Neutrophil (primary cell): ENCODE measurements around the gene ARNT2.

Source experiments
- H3K27ac ChIP-seq: fragments of 200-600 bp; sonication (generic); 2 replicates; pipeline ENCODE4 v1.5.1; 2016; ENCODE audit warnings: mild to moderate bottlenecking, moderate library complexity
- H3K27me3 ChIP-seq: fragments of 200-600 bp; sonication (generic); 2 replicates; pipeline ENCODE4 v1.6.0; 2016; ENCODE audit warnings: mild to moderate bottlenecking
- H3K36me3 ChIP-seq: fragments of 200-600 bp; sonication (generic); 2 replicates; pipeline ENCODE4 v1.5.1; 2017
- H3K4me1 ChIP-seq, 2 experiments: fragments of 200-600 bp in 1 of 2; sonication (generic) in 1 of 2; 1 replicate in 1 of 2; 2 replicates in 1 of 2; pipeline versions ENCODE4 v1.5.1 to v1.6.1; 2013 to 2016; ENCODE audit warnings: low read depth in 1 of 2, low read length in 1 of 2, mild to moderate bottlenecking in 1 of 2, moderate library complexity in 1 of 2; ENCODE audit not compliant: control insufficient read depth in 1 of 2, insufficient read depth in 1 of 2
- H3K4me3 ChIP-seq, 2 experiments: fragments of 200-600 bp in 1 of 2; sonication (generic) in 1 of 2; 1 replicate in 1 of 2; 2 replicates in 1 of 2; pipeline ENCODE4 v1.5.1; 2013 to 2016; ENCODE audit warnings: low read depth in 1 of 2, low read length in 1 of 2, mild to moderate bottlenecking in 1 of 2, moderate library complexity in 1 of 2
- H3K9me3 ChIP-seq: fragments of 200-600 bp; sonication (generic); 2 replicates; pipeline ENCODE4 v1.5.1; 2016
- CTCF ChIP-seq: fragments of 200-600 bp; sonication (generic); IDR thresholded peaks from 2 replicates; pipeline ENCODE4 v1.5.1; 2016; ENCODE audit warnings: antibody characterized with exemption

Gene ARNT2

GRCh38 chr15:80568298-80568697 is 164.1 kb downstream of the ARNT2 start:
- no peaks in the 10 kb centered on the region for H3K4me1 ChIP-seq
- no peak for TF ChIP-seq CTCF
- H3K27ac ChIP-seq: no peak overlapping the region
- H3K4me3 ChIP-seq: no peak overlapping the region
- H3K9me3 ChIP-seq: no peaks in the 10 kb centered on the region
- no peaks in the 10 kb centered on the region for H3K36me3 ChIP-seq
- H3K27me3 ChIP-seq: peaks cover 5% of the 10 kb centered on the region

DNA sequence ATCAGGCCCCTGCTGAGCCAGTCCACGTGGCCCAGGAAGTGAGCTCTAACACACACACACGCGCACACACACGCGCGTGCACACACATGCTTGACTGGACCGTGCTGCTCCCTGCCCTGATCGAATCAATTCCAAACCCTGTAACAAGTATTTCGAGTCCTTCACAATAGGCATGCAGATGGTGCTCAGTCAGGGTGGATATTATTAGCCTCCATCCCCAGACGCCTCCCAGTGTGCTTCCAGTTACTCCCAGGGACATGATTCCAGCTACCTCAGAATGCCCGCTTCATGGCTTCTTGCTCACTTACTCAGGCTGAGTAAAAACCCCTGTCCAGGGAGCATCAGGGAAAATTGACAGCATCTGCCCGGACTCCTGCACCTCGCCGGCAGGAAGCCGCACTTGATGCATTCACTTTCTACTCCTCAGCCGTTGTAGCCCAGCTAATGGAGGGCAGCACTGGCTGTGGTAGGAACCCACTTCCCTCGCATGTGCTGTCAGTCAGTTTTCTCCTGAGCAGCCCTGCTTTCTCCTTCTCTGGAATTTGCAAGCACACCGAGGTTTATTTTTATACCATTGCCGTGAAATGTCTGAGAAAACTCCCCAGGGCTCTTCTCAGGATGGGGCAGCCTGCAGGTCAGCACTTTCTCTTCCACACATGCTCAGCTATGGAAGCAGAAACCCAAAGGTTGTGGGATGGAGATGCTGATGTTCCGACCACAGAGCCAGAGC is 164.9 kb downstream of the ARNT2 start:
- no peak for TF ChIP-seq CTCF
- Histone ChIP-seq H3K9me3 (no peaks in the 10 kb centered on the region), H3K4me1 (no peaks in the 10 kb centered on the region), H3K36me3 (no peaks in the 10 kb centered on the region), H3K27me3 (peaks cover 5% of the 10 kb centered on the region), H3K27ac (no peak overlapping the region), H3K4me3 (no peak overlapping the region)

- no peak overlapping the region for H3K4me3 ChIP-seq
- no peak for TF ChIP-seq CTCF
- no peak overlapping the region for H3K27ac ChIP-seq
- no peaks in the 10 kb centered on the region for H3K36me3 ChIP-seq
- H3K27me3 ChIP-seq: peaks cover 5% of the 10 kb centered on the region
- H3K4me1 ChIP-seq: no peaks in the 10 kb centered on the region
- no peaks in the 10 kb centered on the region for H3K9me3 ChIP-seq
These were observed 165.5 kb downstream of the ARNT2 start for GRCh38 chr15:80569656-80570055.

DNA sequence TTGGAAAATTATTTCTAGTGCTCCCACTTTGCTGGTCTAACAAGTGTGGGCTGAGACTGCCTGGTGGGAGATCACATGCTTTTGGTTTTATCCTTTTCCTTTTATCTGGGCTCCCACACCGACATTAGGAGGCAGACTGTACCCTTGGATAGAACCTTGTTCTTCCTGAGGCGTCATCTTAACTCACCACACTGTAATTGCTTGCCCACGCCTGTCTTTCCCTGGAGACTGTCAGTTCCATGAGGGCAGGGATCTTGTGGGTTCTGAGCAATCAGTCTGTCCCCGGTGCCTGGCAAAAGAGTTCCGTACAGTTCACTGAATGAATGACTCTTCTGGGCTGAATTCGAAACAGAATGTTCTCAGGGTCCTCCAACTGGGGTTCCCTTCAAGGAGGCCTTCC is 166.4 kb downstream of the ARNT2 start:
- Histone ChIP-seq H3K27me3 (peaks cover 5% of the 10 kb centered on the region), H3K4me1 (no peaks in the 10 kb centered on the region), H3K9me3 (no peaks in the 10 kb centered on the region), H3K4me3 (no peak overlapping the region), H3K36me3 (no peaks in the 10 kb centered on the region), H3K27ac (no peak overlapping the region)
- TF ChIP-seq CTCF: no peak

DNA sequence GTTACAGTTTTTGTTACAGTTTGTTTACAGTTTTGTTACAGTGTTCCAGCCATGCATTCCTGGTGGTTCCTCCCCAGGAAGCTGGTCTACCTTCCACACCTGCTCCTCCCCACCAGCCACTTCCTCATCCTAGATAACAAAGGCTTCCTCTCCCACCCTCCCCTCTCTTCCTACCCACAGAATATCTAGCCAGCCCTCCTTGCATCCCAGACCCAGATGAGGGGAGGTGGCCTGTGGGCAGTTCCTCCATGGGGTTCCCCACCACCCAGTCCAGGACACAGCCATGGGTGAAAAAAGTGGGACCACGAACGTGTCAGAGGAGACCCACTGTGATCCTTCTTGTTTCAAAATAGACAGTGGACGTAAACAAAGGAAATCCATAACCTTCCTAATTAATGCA is 168.2 kb downstream of the ARNT2 start:
- H3K27me3 ChIP-seq: no peaks in the 10 kb centered on the region
- no peaks in the 10 kb centered on the region for H3K9me3 ChIP-seq
- H3K4me3 ChIP-seq: no peak overlapping the region
- H3K36me3 ChIP-seq: no peaks in the 10 kb centered on the region
- no peak overlapping the region for H3K27ac ChIP-seq
- no peak for TF ChIP-seq CTCF
- no peaks in the 10 kb centered on the region for H3K4me1 ChIP-seq
